ENCODE data around the gene RAB10. TPM values are rescaled to one million over a fixed set of nuclear protein-coding genes. Genes with fewer than 3 reads are reported as not detected.

Gene RAB10
- total RNA-seq, 4 donors from 2014 or later: 61.9 to 95.6 (median 85.1) TPM

- no peaks in the 10 kb centered on the region for H3K9me3 ChIP-seq
- peak overlapping the region in 2 of 4 donors; percentile 5 to 8 for H3K27ac ChIP-seq
- TF ChIP-seq POLR2A (IDR thresholded peaks at IDR 0.05): no peak
- TF ChIP-seq CTCF (IDR thresholded peaks at IDR 0.05): no peak
- no peak overlapping the region for H3K4me3 ChIP-seq
- no peaks in the 10 kb centered on the region for H3K27me3 ChIP-seq
- H3K36me3 ChIP-seq: no peaks in the 10 kb centered on the region
- H3K4me1 ChIP-seq: peaks cover 0 to 18% (median 0%) of the 10 kb centered on the region in 4 donors
- no peak for DNase-seq
Measured at GRCh38 chr2:26002632-26003310, 31.1 kb upstream of the RAB10 start.

- H3K36me3 ChIP-seq: no peaks in the 10 kb centered on the region
- DNase-seq: no peak
- no peak overlapping the region for H3K4me3 ChIP-seq
- H3K27me3 ChIP-seq: no peaks in the 10 kb centered on the region
- no peak for TF ChIP-seq CTCF (IDR thresholded peaks at IDR 0.05)
- TF ChIP-seq POLR2A (IDR thresholded peaks at IDR 0.05): no peak
- no peak overlapping the region for H3K27ac ChIP-seq
- no peaks in the 10 kb centered on the region for H3K9me3 ChIP-seq
- H3K4me1 ChIP-seq: peaks cover 0 to 17% (median 0%) of the 10 kb centered on the region in 4 donors
Measured at GRCh38 chr2:26008095-26008494, 25.8 kb upstream of the RAB10 start.

- Histone ChIP-seq H3K27me3 (no peaks in the 10 kb centered on the region), H3K4me1 (peaks cover 0 to 17% (median 0%) of the 10 kb centered on the region in 4 donors), H3K4me3 (no peak overlapping the region), H3K36me3 (no peaks in the 10 kb centered on the region), H3K9me3 (no peaks in the 10 kb centered on the region), H3K27ac (peak overlapping the region in 2 of 4 donors; percentile 48 to 72)
- TF ChIP-seq POLR2A (IDR thresholded peaks at IDR 0.05) (no peak), CTCF (IDR thresholded peaks at IDR 0.05) (no peak)
- DNase-seq: peak in 2 of 3 donors; percentile 52 to 79
Measured at GRCh38 chr2:26008851-26009566, 24.9 kb upstream of the RAB10 start.

- Histone ChIP-seq H3K27me3 (no peaks in the 10 kb centered on the region), H3K4me1 (peaks cover 0 to 17% (median 0%) of the 10 kb centered on the region in 4 donors), H3K36me3 (no peaks in the 10 kb centered on the region), H3K9me3 (no peaks in the 10 kb centered on the region), H3K4me3 (no peak overlapping the region), H3K27ac (peak overlapping the region in 2 of 4 donors; percentile 48 to 72)
- DNase-seq: no peak
- TF ChIP-seq CTCF (IDR thresholded peaks at IDR 0.05) (no peak), POLR2A (IDR thresholded peaks at IDR 0.05) (no peak)
Measured at GRCh38 chr2:26009567-26009963, 24.3 kb upstream of the RAB10 start.

- no peak for DNase-seq
- Histone ChIP-seq H3K9me3 (no peaks in the 10 kb centered on the region), H3K4me3 (no peak overlapping the region), H3K4me1 (peaks cover 0 to 17% (median 0%) of the 10 kb centered on the region in 4 donors), H3K27ac (no peak overlapping the region), H3K27me3 (no peaks in the 10 kb centered on the region), H3K36me3 (no peaks in the 10 kb centered on the region)
- no peak for TF ChIP-seq CTCF (IDR thresholded peaks at IDR 0.05)
- TF ChIP-seq POLR2A (IDR thresholded peaks at IDR 0.05): no peak
Measured at GRCh38 chr2:26010943-26011342, 22.9 kb upstream of the RAB10 start.

Data from Peyer's patch (tissue), 4 donors.